GM18508 (cell line): ENCODE data around the gene ZMYND8.

ENCODE experiments used
- ATAC-seq: cut with Tn5 transposase; IDR thresholded peaks from one replicate; pipeline ENCODE4 v1.9.1; 2021; ENCODE audit warnings: moderate number of reproducible peaks; ENCODE audit not compliant: insufficient read depth, unreplicated experiment

ZMYND8 gene

GRCh38 chr20:47354714-47355488, 1.6 kb downstream of the ZMYND8 start:
- ATAC-seq, result no peak

GRCh38 chr20:47354464-47354713, 2.1 kb downstream of the ZMYND8 start:
- no peak for ATAC-seq

GRCh38 chr20:47353692-47354463, 2.6 kb downstream of the ZMYND8 start:
- ATAC-seq, result no peak

- no peak for ATAC-seq
Observed at GRCh38 chr20:47353239-47353691, 3.2 kb downstream of the ZMYND8 start.

GRCh38 chr20:47352332-47353238, 3.9 kb downstream of the ZMYND8 start:
- no peak for ATAC-seq

GRCh38 chr20:47351643-47352331, 4.7 kb downstream of the ZMYND8 start:
- no peak for ATAC-seq

GRCh38 chr20:47350691-47351545, 5.6 kb downstream of the ZMYND8 start:
- ATAC-seq, result no peak

GRCh38 chr20:47350181-47350550, 6.3 kb downstream of the ZMYND8 start:
- ATAC-seq, result no peak

DNA sequence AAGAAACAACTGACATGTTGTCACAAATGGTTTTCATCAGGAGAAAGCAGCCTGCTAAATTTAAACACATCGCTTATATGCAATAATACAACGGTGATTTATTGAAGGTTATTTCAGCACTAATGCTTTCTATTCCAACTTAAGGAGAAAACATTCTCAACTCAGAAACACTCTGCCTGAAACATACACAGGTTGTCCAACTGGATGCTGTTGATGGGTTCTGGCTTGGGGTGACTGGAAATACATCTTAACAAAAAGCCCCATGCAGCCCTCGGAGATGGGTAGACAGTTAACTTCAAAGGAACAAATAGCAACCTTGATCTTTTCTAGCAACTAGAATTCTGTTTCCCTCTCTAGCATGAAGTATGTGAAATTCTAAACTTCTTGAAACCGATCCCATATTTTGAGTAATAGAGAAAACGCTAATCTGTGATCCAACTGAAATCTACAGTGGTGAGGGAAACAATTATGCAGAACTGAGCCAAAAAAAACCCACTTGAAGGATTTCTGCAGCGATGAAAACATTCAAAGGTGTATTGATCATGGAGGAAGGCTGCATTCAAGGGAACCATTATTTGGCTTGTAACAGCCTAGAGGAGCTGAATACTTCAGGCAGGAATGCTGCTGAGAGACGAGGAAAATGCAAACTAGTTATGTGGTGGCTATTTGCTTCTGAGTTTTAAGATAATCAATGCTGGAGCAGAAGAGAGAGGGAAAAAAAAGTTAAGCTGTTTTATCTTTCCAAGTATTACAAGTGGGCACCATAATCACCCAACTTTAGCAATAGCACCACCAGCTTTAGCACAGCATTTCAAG, 6.9 kb downstream of the ZMYND8 start:
- ATAC-seq, result no peak

- no peak for ATAC-seq
Observed at GRCh38 chr20:47348539-47349142, 7.9 kb downstream of the ZMYND8 start.

- no peak for ATAC-seq
Observed at GRCh38 chr20:47347661-47348435, 8.7 kb downstream of the ZMYND8 start.

- no peak for ATAC-seq
Observed at GRCh38 chr20:47346172-47346571, 10.3 kb downstream of the ZMYND8 start.

DNA sequence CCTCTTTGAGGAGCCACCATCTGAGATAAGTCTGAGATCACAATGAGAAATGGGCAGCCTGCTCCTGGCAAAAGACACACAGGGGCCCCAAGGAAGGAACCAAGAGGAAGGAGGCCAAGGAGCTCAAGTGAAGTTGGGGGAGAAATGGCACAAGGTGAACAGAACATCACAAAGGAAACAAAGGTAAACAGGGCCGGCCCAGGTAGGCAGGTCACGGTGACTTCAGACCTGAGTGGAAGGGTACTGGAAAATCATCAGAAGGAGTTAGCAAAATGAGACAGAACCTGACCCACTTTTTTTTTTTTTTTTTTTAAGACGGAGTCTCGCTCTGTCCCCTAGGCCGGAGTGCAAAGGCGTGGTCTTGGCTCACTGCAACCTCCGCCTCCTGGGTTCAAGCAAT, 11.3 kb downstream of the ZMYND8 start:
- no peak for ATAC-seq

- no peak for ATAC-seq
Observed at GRCh38 chr20:47343007-47343472, 13.5 kb downstream of the ZMYND8 start.

- ATAC-seq, result no peak
Observed at GRCh38 chr20:47338131-47338628, 18.3 kb downstream of the ZMYND8 start.

DNA sequence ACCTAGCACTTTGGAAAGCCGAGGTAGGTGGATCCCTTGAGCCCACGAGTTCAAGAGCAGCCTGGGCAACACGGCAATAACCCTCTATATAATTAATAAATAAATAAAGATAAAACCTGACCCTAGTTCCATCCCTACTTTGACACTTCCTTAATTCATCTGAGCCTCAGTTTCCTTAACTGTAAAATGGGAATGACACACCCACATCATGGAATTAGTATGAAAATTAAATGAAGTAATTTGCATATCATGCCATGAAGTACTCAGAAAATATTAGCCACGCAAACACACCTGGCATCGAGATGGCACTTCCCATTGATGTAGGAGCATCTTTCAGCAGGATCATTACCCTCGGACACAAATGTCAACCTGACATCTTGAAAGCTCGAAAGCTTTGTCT, 19.1 kb downstream of the ZMYND8 start:
- ATAC-seq, result no peak

DNA sequence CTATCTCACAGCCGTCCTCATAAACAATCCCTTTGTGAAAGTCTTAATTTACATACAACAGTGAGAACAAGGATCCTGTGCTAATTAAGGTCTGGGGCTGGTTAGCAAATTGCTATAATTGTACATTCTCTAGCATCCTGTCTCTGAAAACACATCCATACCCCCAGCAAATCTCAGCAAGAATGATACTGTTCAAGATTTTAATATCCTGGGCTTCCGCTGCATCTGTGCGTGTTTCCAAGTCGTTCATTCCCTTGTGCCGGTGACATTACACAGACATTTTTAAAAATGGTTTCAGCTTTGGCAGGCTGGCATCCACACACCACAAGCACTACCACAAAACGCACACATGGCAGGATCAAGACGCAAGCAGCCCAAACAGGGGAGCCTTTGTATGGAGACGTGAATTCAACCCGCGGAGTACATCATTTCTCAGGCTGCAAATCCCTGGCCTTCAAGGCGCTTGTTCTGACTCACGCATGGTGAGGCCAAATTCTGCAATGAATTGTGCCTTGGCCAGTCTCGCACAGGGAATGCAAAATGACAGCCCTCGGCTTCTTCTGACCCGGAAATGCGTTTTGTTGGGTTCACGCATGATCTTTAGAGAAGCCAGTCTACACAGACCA, 20.3 kb downstream of the ZMYND8 start:
- no peak for ATAC-seq
